WTC11 (cell line): Measurements from ENCODE around the gene OPN3. TPM values are rescaled to one million over a fixed set of nuclear protein-coding genes. Genes with fewer than 3 reads are reported as not detected.

Experiments
- ATAC-seq: fragments of 200-7000 bp; cut with Tn5 transposase; 2 replicates; pipeline ENCODE4 v1.10.0; 2021; ENCODE audit warnings: mild to moderate bottlenecking, moderate library complexity
- CTCF ChIA-PET: fragments of 300-600 bp; sonication (Branson Sonifier 250); formaldehyde crosslinking; loops from one replicate; lab custom pipeline; 2021; ENCODE audit warnings: antibody characterized with exemption; lab: Charles Lee
- POLR2A ChIA-PET: fragments of 350-600 bp; sonication (Branson Sonifier 250); formaldehyde crosslinking; loops from one replicate; lab custom pipeline; 2021; ENCODE audit warnings: antibody characterized with exemption; lab: Charles Lee
- DNase-seq: peaks from one replicate; pipeline ENCODE4 v3.0.0; 2021; ENCODE audit warnings: low spot score
- H3K27ac Mint-ChIP-seq: 2 replicates; pipeline ENCODE4 v1.8.0; 2021; ENCODE audit warnings: mixed read lengths
- H3K27me3 Mint-ChIP-seq: 2 replicates; pipeline ENCODE4 v1.8.0; 2021; ENCODE audit warnings: low read depth, mild to moderate bottlenecking, moderate library complexity, mixed read lengths
- H3K36me3 Mint-ChIP-seq: 2 replicates; pipeline ENCODE4 v1.8.0; 2021; ENCODE audit warnings: mixed read lengths
- H3K4me1 Mint-ChIP-seq: 2 replicates; pipeline ENCODE4 v1.8.0; 2022; ENCODE audit warnings: mixed read lengths
- H3K4me3 Mint-ChIP-seq: 2 replicates; pipeline ENCODE4 v1.8.0; 2021; ENCODE audit warnings: mild to moderate bottlenecking, moderate library complexity, mixed read lengths
- H3K9me3 Mint-ChIP-seq: 2 replicates; pipeline ENCODE4 v1.8.0; 2021; ENCODE audit warnings: mixed read lengths
- ATF1 ChIP-seq: sonication (generic); formaldehyde crosslinking; IDR thresholded peaks from 2 replicates; pipeline ENCODE4 v1.8.1; 2023; ENCODE audit warnings: mild to moderate bottlenecking, moderate library complexity, missing genetic modification reagents
- CREB1 ChIP-seq: sonication (generic); formaldehyde crosslinking; IDR thresholded peaks from 2 replicates; pipeline ENCODE4 v1.8.0; 2023; ENCODE audit warnings: mild to moderate bottlenecking, missing genetic modification reagents
- CREM ChIP-seq: sonication (generic); formaldehyde crosslinking; IDR thresholded peaks from 2 replicates; pipeline ENCODE4 v1.8.1; 2022; ENCODE audit warnings: mild to moderate bottlenecking, missing genetic modification reagents, moderate library complexity
- NFYB ChIP-seq: sonication (generic); formaldehyde crosslinking; conservative IDR thresholded peaks from 2 replicates; pipeline ENCODE4 v1.8.0; 2022; ENCODE audit warnings: low read depth, missing genetic modification reagents
- NR2C2 ChIP-seq: sonication (generic); formaldehyde crosslinking; IDR thresholded peaks from 2 replicates; pipeline ENCODE4 v1.8.0; 2022; ENCODE audit warnings: mild to moderate bottlenecking, missing genetic modification reagents
- RORB ChIP-seq: fragments of 250-450 bp; sonication (Bioruptor Pico); IDR thresholded peaks from 2 replicates; pipeline ENCODE4 v1.9.0; 2021; ENCODE audit warnings: mild to moderate bottlenecking
- TEAD4 ChIP-seq: sonication (generic); formaldehyde crosslinking; IDR thresholded peaks from 2 replicates; pipeline ENCODE4 v1.8.0; 2022; ENCODE audit warnings: mild to moderate bottlenecking, missing genetic modification reagents
- ZNF121 ChIP-seq: sonication (generic); formaldehyde crosslinking; IDR thresholded peaks from 2 replicates; pipeline ENCODE4 v1.8.0; 2023; ENCODE audit warnings: missing genetic modification reagents
- total RNA-seq: library from RNA; stranded (reverse); gene quantifications from 3 replicates; pipeline ENCODE4 v1.2.3, GENCODE V29; 2021
- TF ChIP-seq, protein P1 (sequence below): sonication (generic); formaldehyde crosslinking; IDR thresholded peaks from 2 replicates; pipeline ENCODE4 v1.8.1; 2023; ENCODE audit warnings: mild to moderate bottlenecking, missing genetic modification reagents, borderline replicate concordance
- TF ChIP-seq, protein P2 (sequence below): sonication (generic); formaldehyde crosslinking; IDR thresholded peaks from 2 replicates; pipeline ENCODE4 v1.8.1; 2023; ENCODE audit warnings: mild to moderate bottlenecking, missing genetic modification reagents, moderate library complexity
- TF ChIP-seq, protein P3 (sequence below): sonication (generic); formaldehyde crosslinking; IDR thresholded peaks from 2 replicates; pipeline ENCODE4 v1.8.0; 2022; ENCODE audit warnings: mild to moderate bottlenecking, missing genetic modification reagents
- TF ChIP-seq, protein P4 (sequence below): fragments of 250-450 bp; sonication (Bioruptor Pico); IDR thresholded peaks from 2 replicates; pipeline ENCODE4 v1.9.0; 2021; ENCODE audit warnings: mild to moderate bottlenecking, borderline replicate concordance
- TF ChIP-seq, protein P5 (sequence below): sonication (generic); formaldehyde crosslinking; IDR thresholded peaks from 2 replicates; pipeline ENCODE4 v1.8.1; 2022; ENCODE audit warnings: mild to moderate bottlenecking, missing genetic modification reagents, moderate library complexity, borderline replicate concordance
- TF ChIP-seq, protein P6 (sequence below): sonication (generic); formaldehyde crosslinking; IDR thresholded peaks from 2 replicates; pipeline ENCODE4 v1.8.1; 2022; ENCODE audit warnings: low read depth, mild to moderate bottlenecking, moderate library complexity, missing genetic modification reagents, borderline replicate concordance

The OPN3 gene
- total RNA-seq, 1 experiment from 2014 or later: 17.2 TPM

DNA sequence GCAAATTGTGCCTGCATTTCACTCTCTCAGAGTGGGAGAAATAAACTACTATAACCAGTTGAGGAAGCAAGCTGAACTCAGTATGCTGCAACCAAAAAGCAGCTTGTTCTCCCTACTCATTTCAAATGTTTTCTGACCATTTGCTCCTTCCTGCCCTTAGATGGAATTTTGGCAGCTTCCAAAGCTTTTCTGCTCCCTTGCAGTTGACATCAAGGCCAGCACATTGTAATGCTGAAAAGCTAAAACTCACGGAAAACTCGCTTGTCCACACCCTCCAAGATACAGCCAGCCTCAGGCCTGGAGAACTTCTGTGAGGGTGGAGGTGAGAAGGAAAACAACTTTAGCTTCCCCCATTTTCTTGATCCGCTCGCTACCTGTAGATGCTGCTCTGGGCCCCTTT is 5.0 kb upstream of the OPN3 start:
- H3K9me3 Mint-ChIP-seq: peaks cover 25% of the 10 kb centered on the region
- peaks cover 18% of the 10 kb centered on the region for H3K27me3 Mint-ChIP-seq
- POLR2A ChIA-PET: interaction anchor here (1.0 kb wide), 1 partner anchor 9 kb away, joined by 3 read pairs; no protein-coding TSS in a partner anchor
- ATAC-seq (peak; percentile 23), DNase-seq (no peak)
- TF ChIP-seq, protein P1, sequence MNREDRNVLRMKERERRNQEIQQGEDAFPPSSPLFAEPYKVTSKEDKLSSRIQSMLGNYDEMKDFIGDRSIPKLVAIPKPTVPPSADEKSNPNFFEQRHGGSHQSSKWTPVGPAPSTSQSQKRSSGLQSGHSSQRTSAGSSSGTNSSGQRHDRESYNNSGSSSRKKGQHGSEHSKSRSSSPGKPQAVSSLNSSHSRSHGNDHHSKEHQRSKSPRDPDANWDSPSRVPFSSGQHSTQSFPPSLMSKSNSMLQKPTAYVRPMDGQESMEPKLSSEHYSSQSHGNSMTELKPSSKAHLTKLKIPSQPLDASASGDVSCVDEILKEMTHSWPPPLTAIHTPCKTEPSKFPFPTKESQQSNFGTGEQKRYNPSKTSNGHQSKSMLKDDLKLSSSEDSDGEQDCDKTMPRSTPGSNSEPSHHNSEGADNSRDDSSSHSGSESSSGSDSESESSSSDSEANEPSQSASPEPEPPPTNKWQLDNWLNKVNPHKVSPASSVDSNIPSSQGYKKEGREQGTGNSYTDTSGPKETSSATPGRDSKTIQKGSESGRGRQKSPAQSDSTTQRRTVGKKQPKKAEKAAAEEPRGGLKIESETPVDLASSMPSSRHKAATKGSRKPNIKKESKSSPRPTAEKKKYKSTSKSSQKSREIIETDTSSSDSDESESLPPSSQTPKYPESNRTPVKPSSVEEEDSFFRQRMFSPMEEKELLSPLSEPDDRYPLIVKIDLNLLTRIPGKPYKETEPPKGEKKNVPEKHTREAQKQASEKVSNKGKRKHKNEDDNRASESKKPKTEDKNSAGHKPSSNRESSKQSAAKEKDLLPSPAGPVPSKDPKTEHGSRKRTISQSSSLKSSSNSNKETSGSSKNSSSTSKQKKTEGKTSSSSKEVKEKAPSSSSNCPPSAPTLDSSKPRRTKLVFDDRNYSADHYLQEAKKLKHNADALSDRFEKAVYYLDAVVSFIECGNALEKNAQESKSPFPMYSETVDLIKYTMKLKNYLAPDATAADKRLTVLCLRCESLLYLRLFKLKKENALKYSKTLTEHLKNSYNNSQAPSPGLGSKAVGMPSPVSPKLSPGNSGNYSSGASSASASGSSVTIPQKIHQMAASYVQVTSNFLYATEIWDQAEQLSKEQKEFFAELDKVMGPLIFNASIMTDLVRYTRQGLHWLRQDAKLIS (CRISPR knock-in tag): no peak
- TF ChIP-seq CREM (CRISPR knock-in tag): no peak
- TF ChIP-seq ZNF121: no peak
- no peak for TF ChIP-seq NR2C2
- TF ChIP-seq, protein P2, sequence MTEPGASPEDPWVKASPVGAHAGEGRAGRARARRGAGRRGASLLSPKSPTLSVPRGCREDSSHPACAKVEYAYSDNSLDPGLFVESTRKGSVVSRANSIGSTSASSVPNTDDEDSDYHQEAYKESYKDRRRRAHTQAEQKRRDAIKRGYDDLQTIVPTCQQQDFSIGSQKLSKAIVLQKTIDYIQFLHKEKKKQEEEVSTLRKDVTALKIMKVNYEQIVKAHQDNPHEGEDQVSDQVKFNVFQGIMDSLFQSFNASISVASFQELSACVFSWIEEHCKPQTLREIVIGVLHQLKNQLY (CRISPR knock-in tag): no peak
- no peak for TF ChIP-seq TEAD4
- TF ChIP-seq CREB1: no peak
- TF ChIP-seq, protein P3, sequence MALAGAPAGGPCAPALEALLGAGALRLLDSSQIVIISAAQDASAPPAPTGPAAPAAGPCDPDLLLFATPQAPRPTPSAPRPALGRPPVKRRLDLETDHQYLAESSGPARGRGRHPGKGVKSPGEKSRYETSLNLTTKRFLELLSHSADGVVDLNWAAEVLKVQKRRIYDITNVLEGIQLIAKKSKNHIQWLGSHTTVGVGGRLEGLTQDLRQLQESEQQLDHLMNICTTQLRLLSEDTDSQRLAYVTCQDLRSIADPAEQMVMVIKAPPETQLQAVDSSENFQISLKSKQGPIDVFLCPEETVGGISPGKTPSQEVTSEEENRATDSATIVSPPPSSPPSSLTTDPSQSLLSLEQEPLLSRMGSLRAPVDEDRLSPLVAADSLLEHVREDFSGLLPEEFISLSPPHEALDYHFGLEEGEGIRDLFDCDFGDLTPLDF (CRISPR knock-in tag): no peak
- TF ChIP-seq, protein P4, sequence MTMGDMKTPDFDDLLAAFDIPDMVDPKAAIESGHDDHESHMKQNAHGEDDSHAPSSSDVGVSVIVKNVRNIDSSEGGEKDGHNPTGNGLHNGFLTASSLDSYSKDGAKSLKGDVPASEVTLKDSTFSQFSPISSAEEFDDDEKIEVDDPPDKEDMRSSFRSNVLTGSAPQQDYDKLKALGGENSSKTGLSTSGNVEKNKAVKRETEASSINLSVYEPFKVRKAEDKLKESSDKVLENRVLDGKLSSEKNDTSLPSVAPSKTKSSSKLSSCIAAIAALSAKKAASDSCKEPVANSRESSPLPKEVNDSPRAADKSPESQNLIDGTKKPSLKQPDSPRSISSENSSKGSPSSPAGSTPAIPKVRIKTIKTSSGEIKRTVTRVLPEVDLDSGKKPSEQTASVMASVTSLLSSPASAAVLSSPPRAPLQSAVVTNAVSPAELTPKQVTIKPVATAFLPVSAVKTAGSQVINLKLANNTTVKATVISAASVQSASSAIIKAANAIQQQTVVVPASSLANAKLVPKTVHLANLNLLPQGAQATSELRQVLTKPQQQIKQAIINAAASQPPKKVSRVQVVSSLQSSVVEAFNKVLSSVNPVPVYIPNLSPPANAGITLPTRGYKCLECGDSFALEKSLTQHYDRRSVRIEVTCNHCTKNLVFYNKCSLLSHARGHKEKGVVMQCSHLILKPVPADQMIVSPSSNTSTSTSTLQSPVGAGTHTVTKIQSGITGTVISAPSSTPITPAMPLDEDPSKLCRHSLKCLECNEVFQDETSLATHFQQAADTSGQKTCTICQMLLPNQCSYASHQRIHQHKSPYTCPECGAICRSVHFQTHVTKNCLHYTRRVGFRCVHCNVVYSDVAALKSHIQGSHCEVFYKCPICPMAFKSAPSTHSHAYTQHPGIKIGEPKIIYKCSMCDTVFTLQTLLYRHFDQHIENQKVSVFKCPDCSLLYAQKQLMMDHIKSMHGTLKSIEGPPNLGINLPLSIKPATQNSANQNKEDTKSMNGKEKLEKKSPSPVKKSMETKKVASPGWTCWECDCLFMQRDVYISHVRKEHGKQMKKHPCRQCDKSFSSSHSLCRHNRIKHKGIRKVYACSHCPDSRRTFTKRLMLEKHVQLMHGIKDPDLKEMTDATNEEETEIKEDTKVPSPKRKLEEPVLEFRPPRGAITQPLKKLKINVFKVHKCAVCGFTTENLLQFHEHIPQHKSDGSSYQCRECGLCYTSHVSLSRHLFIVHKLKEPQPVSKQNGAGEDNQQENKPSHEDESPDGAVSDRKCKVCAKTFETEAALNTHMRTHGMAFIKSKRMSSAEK (CRISPR knock-in tag): no peak
- TF ChIP-seq, protein P5, sequence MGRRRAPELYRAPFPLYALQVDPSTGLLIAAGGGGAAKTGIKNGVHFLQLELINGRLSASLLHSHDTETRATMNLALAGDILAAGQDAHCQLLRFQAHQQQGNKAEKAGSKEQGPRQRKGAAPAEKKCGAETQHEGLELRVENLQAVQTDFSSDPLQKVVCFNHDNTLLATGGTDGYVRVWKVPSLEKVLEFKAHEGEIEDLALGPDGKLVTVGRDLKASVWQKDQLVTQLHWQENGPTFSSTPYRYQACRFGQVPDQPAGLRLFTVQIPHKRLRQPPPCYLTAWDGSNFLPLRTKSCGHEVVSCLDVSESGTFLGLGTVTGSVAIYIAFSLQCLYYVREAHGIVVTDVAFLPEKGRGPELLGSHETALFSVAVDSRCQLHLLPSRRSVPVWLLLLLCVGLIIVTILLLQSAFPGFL (CRISPR knock-in tag): no peak
- H3K36me3 Mint-ChIP-seq: peaks cover 25% of the 10 kb centered on the region
- H3K27ac Mint-ChIP-seq: peak overlapping the region; percentile 19; the same call in 1 of the 2 replicates
- CTCF ChIA-PET: interaction anchor here (1.6 kb wide), 1 partner anchor 34 kb away, joined by 4 read pairs; no protein-coding TSS in a partner anchor
- H3K4me3 Mint-ChIP-seq: no peak overlapping the region
- peaks cover 20% of the 10 kb centered on the region for H3K4me1 Mint-ChIP-seq

DNA sequence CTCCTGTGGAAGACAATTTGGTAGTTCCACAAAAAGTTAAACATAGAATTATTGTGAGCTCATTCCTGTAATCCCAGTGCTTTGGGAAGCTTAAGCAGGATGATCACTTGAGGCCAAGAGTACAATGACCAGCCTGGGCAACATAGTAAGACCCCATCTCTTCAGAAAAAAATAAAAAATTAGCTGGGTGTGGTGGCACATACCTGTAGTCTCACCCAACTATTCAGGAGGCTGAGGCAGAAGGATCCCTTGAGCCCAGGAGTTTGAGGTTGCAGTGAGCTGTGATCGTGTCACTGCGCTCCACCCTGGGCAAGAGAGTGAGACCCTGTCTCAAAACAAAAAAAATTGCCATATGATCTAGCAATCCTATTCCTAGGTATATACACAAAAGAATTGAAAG is 4.1 kb upstream of the OPN3 start:
- TF ChIP-seq RORB (CRISPR knock-in tag) (no peak), ATF1 (CRISPR knock-in tag) (no peak), NFYB (CRISPR knock-in tag) (no peak)
- TF ChIP-seq, protein P6, sequence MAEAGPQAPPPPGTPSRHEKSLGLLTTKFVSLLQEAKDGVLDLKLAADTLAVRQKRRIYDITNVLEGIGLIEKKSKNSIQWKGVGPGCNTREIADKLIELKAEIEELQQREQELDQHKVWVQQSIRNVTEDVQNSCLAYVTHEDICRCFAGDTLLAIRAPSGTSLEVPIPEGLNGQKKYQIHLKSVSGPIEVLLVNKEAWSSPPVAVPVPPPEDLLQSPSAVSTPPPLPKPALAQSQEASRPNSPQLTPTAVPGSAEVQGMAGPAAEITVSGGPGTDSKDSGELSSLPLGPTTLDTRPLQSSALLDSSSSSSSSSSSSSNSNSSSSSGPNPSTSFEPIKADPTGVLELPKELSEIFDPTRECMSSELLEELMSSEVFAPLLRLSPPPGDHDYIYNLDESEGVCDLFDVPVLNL (CRISPR knock-in tag): no peak
- CTCF ChIA-PET: interaction anchor here (1.6 kb wide), 1 partner anchor 33 kb away, joined by 4 read pairs; no protein-coding TSS in a partner anchor
- peaks cover 18% of the 10 kb centered on the region for H3K4me1 Mint-ChIP-seq
- no peak overlapping the region for H3K4me3 Mint-ChIP-seq
- ATAC-seq (no peak), DNase-seq (no peak)
- peaks cover 25% of the 10 kb centered on the region for H3K9me3 Mint-ChIP-seq
- H3K36me3 Mint-ChIP-seq: peaks cover 25% of the 10 kb centered on the region
- H3K27ac Mint-ChIP-seq: no peak overlapping the region
- POLR2A ChIA-PET: no interaction called here
- H3K27me3 Mint-ChIP-seq: peaks cover 18% of the 10 kb centered on the region
